AG20443 (cell line): Measurements from ENCODE around the gene APBB2.

ENCODE experiments used
- DNase-seq: peaks from one replicate; pipeline ENCODE4 v3.0.0; 2012; ENCODE audit warnings: low spot score, mixed read lengths

The APBB2 gene

DNA sequence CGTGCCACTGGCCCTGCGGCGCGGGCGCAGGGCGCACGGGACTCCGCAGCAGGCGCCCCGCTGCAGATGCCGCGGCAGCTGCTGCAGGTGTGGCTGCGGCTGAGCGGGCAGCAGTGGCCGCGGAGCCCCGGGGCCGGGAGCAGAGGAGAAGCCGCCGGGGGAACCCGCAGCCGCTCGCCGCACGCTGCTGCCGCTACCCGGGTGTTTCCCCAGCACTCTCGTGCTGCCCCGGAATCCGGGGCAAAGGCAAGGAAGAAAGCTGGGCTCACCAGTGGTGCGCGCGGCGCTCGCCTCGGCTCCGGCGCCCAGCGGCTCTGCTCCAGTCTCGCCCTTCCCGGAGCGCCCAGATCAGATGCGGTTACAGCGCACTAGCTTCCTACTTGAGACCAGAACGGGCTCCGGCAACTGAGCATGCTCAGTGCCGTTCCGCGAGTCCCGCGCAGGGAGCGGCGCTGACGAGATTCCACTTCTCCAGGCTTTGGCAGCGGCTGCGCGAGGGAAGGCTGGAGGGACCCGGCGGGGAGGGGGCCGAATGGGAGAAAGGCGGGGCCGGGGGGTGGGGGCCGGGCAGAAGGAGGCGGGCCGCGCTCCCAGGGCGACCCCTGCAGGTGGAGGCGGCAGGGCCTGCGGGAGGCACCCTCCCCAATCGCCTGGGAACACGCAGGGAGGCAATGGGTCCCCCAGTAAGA lies at the start of gene APBB2:
Gene APBB2 (minus strand): TSS at position 407 of the 689 bp plus-strand sequence. CDS start 181,288 bp downstream, outside the sequence.
- peak; percentile 97 for DNase-seq

DNA sequence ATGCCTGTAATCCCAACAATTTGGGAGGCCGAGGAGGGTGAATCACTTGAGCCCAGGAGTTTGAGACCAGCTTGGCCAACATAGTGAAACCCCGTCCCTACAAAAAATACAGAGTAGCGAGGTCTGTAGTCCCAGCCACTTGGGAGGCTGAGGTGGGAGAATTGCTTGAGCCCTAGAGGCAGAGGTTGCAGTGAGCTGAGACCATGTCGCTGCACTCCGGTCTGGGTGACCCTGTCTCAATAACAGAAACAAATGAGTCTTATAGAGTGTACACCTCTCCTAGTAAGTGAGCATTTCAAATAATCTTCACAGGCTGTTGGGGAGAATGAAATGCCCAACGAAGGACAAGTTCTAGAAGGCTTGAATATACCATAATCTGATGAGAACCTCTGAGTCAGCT lies 47.9 kb upstream of the APBB2 start:
- DNase-seq, result no peak

GRCh38 chr4:41260116-41260733 lies 45.9 kb upstream of the APBB2 start:
- DNase-seq, result no peak

- DNase-seq, result peak; percentile 79
Measured at GRCh38 chr4:41258783-41259182, 44.4 kb upstream of the APBB2 start.

- DNase-seq, result no peak
Measured at GRCh38 chr4:41257906-41258305, 43.6 kb upstream of the APBB2 start.

- DNase-seq, result peak; percentile 79
Measured at GRCh38 chr4:41257257-41257901, 43.0 kb upstream of the APBB2 start.

DNA sequence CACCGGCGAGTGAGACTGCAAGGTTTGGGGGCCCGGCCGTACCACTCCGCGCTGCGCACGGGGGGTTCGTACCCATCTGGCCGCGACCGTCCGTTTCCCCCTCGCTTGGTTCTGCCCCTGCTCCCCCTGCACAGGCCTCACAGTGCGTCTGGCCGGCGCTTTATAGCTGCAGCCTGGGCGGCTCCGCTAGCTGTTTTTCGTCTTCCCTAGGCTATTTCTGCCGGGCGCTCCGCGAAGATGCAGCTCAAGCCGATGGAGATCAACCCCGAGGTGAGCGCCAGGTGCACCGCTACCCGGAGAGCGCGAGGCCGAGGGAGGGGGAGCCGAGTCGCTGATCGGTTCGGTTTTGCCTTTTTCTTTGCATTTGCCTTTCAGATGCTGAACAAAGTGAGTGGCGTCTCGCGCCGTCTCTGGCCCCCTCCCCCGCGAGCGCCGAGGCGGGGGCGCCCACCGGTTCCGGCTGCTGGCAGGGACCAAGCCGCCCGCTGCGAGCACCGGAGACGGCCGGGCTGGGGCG lies 42.5 kb upstream of the APBB2 start, which contains the start of gene UCHL1:
Gene UCHL1 (plus strand): TSS at position 189 of the 517 bp plus-strand sequence. CDS start 49 bp downstream, at position 238.
- peak; percentile 62 for DNase-seq

- no peak for DNase-seq
Measured at GRCh38 chr4:41256131-41256739, 41.9 kb upstream of the APBB2 start.

DNA sequence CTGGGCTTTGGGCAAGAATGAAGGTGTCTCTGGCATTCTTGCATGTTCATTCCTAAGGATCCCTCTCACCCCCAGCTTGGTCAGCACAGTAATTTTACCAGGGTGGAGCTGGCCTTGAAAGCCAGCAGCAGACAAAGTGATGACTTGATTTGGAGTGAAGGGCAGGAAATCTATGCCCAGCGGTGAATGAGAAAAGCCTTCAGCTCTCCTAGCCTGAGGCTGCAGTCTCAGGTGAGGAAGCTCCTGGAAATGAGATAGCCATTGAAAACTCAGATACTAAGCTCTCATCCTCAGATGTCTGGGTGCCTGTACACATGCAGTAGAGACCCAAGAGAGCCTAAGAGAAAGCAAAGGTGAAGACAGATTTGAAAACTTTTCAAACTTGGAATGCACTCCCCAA lies 31.6 kb upstream of the APBB2 start:
- no peak for DNase-seq

GRCh38 chr4:41241919-41242318 lies 27.6 kb upstream of the APBB2 start:
- no peak for DNase-seq

DNA sequence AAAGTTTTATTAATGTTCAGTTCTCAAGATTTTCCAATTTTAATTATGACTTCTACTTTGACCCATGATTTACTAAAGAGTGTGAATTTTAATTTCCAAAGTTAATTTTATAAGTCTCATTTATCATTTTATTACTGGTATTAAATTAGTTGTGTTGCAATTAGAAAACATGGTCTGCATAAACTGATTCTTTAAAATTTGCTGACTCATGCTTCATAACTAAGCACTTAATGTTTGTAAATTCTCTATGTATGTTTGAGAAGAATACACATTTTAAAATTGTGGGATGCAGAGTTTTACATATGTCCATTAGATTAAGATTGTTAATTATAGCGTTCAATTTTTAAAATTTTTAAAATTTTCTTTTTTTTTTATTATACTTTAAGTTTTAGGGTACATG lies 22.2 kb upstream of the APBB2 start:
- no peak for DNase-seq

- DNase-seq, result no peak
Measured at GRCh38 chr4:41236032-41236431, 21.7 kb upstream of the APBB2 start.

GRCh38 chr4:41232856-41233255 lies 18.5 kb upstream of the APBB2 start:
- no peak for DNase-seq

DNA sequence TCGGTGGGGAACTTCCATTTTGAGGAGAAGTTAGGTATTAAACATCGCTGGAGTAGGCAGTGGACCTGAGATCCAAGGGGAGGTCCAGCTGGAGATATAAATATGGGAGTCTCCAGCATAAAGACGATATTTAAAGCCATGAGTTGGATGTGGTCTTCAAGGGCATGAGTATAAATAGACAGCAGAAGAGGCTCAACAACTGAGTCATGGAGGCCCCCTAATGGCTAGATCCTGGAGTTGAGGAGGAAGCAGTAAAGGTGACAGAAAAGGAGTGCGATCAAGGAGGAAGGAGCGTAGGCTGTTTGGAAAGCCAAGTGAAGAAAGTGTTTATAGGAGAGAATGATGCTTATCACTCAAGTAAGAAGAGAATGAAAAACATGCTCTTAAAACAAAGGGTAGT lies 18.1 kb upstream of the APBB2 start:
- no peak for DNase-seq

DNA sequence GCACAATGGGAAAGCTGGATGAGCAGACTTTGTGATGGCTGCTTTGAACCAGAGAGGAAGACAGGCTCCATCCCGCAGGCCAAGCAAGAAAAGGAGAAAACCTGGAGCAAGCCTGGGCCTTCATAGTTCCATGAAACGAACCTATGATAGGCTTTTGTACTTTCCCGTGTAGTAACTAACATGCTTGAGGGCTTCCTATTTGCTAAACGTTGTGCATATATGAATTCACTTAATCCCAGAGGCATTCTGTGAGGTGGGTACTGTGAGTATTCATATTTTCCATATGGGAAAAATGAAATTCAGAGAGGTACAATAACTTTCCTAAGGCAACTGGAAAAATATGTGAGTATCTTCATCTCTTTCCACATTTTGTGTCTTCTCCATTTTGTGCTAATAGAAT lies 13.6 kb upstream of the APBB2 start:
- no peak for DNase-seq

DNA sequence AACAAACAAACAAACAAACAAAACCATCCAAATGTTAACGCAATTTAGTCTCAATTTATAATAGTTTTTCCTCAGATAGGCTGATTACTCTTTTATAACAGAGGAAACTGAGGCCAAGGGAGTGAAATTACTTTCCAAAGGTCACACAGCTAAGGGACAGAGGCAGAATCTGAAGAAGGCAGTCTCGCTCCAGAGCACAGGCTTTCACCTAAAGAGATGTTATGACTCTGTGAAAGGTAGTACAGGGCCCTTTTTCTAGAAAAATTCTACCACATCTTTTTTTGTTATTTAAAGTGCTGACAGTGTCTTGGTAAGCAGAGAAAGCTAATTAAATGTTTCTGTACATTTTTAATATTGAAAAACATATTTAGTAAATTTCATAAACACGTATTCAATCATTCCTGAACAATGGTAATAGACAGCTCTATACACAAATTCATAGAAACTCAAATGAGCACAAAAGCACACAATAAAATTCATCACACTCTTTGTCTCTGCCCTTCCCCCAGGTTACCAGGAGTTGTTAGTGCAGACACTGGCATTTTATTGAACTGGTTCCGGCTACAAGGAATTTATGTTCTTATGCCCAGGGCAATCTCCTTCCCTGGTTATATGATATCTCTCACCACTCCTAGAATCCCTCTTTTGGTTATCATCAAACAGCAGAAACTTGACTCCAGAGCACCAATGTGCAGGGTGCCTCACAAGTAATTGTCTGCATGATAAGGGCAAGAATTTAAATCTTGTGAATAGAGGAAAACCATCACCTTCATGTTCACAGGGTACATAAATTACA lies 7.7 kb upstream of the APBB2 start:
- no peak for DNase-seq

GRCh38 chr4:41219421-41219950 lies 5.1 kb upstream of the APBB2 start:
- no peak for DNase-seq

DNA sequence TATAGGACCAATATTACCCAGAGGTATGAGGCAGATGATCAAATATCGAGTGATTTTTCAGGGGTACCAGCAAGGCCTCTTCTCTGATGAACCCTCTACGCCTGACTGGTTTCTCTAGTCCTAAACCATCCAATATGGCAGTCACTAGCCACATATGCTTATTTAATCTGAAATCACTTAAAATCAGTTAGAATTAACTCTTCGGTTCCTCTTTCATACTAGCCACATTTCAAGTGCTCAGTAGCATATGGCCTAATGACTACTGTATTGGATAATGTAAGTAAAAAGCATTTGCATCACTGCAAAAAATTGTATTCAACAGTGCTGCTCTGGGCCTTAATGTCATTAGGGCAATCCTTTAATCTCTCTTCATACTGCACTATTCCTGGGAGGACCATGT lies 4.4 kb upstream of the APBB2 start:
- DNase-seq, result no peak

- DNase-seq, result no peak
Measured at GRCh38 chr4:41217374-41217773, 3.0 kb upstream of the APBB2 start.

DNA sequence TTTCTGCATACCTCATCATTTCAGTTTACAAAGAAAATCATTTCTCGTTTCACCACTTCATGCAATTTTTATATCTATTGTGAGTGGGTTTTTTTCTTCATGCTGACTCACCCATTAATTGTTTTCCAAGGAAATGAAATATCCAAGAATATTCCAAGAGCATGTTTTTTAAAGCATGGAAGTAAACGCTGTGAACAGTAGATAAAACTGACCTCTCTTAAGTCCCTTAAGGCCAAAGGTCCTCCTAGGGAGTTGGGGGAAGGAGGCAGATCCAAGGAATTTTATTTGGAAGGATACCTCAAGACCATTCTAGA lies 2.6 kb upstream of the APBB2 start:
- no peak for DNase-seq

- peak; percentile 95 for DNase-seq
Measured at GRCh38 chr4:41216294-41217019, 2.1 kb upstream of the APBB2 start.
